Measurements from ENCODE around the gene ONECUT1.

Gene ONECUT1

GRCh38 chr15:52731004-52731403 is 59.1 kb downstream of the ONECUT1 start:
- H3K27ac ChIP-seq: no peak overlapping the region
- TF ChIP-seq CTCF (IDR thresholded peaks at IDR 0.05): no peak
- no peak for DNase-seq (ENCODE audit: low spot score)
- H3K4me3 ChIP-seq: no peak overlapping the region

- no peak for DNase-seq (ENCODE audit: low spot score)
- H3K27ac ChIP-seq: no peak overlapping the region
- TF ChIP-seq CTCF (IDR thresholded peaks at IDR 0.05): no peak
- no peak overlapping the region for H3K4me3 ChIP-seq
Observed at GRCh38 chr15:52730594-52730993, 59.5 kb downstream of the ONECUT1 start.

GRCh38 chr15:52730173-52730572 is 60.0 kb downstream of the ONECUT1 start:
- DNase-seq (ENCODE audit: low spot score): no peak
- no peak overlapping the region for H3K27ac ChIP-seq
- H3K4me3 ChIP-seq: no peak overlapping the region
- no peak for TF ChIP-seq CTCF (IDR thresholded peaks at IDR 0.05)

- TF ChIP-seq CTCF (IDR thresholded peaks at IDR 0.05): no peak
- Histone ChIP-seq H3K4me3 (no peak overlapping the region), H3K27ac (no peak overlapping the region)
- DNase-seq (ENCODE audit: low spot score): no peak
Observed at GRCh38 chr15:52728899-52729298, 61.2 kb downstream of the ONECUT1 start.

- no peak for DNase-seq (ENCODE audit: low spot score)
- TF ChIP-seq CTCF (IDR thresholded peaks at IDR 0.05): no peak
Observed at GRCh38 chr15:52727815-52728214, 62.3 kb downstream of the ONECUT1 start.

GRCh38 chr15:52726195-52726594 is 63.9 kb downstream of the ONECUT1 start:
- H3K27ac ChIP-seq: no peak overlapping the region
- DNase-seq (ENCODE audit: low spot score): no peak
- no peak for TF ChIP-seq CTCF (IDR thresholded peaks at IDR 0.05)
- no peak overlapping the region for H3K4me3 ChIP-seq

More at GRCh38 chr15:52727815-52728214, 62.3 kb downstream of the ONECUT1 start:
- no peak overlapping the region for H3K4me3 ChIP-seq
- no peak overlapping the region for H3K27ac ChIP-seq

GRCh38 chr15:52718551-52718950 is 71.6 kb downstream of the ONECUT1 start:
- no peak overlapping the region for H3K27ac ChIP-seq
- no peak overlapping the region for H3K4me3 ChIP-seq
- no peak for DNase-seq (ENCODE audit: low spot score)
- no peak for TF ChIP-seq CTCF (IDR thresholded peaks at IDR 0.05)

All from coronary artery (tissue), 2 donors.